K562 (cell line): Measurements from ENCODE around the gene DCAF6. TPM values are rescaled to one million over a fixed set of nuclear protein-coding genes. Genes with fewer than 3 reads are reported as not detected.
A peak's percentile ranks its signal among the peaks of the same experiment; 100 is the strongest.

Source experiments
- CREBBP ChIP-seq: IDR thresholded peaks from one replicate; pipeline ENCODE4 v1.6.1; 2012; ENCODE audit warnings: low read depth, mild to moderate bottlenecking, control low read depth, inconsistent platforms, low read length
- HDGF ChIP-seq: fragments of 450-650 bp; IDR thresholded peaks from 2 replicates; pipeline ENCODE4 v1.6.1; 2016
- ID3 ChIP-seq, 2 experiments: fragments of 250-450 bp in 1 of 2; fragments of 450-650 bp in 1 of 2; sonication (Bioruptor Pico) in 1 of 2; IDR thresholded peaks; 2 replicates each; pipeline versions ENCODE4 v1.6.1 to v1.8.0; 2016 to 2021; ENCODE audit warnings: mild to moderate bottlenecking in 2 of 2, moderate library complexity in 2 of 2, missing compliant biosample characterization in 1 of 2, missing genetic modification characterization in 1 of 2
- KAT8 ChIP-seq: fragments of 450-650 bp; IDR thresholded peaks from 2 replicates; pipeline ENCODE4 v1.6.1; 2016; ENCODE audit warnings: low read depth, mild to moderate bottlenecking
- MYBL2 ChIP-seq, 2 experiments: fragments of 450-650 bp in 1 of 2; sonication (generic) in 1 of 2; formaldehyde crosslinking in 1 of 2; IDR thresholded peaks; 2 replicates each; pipeline versions ENCODE4 v1.6.1 to v1.8.1; 2017 to 2022; ENCODE audit warnings: borderline replicate concordance in 1 of 2, inconsistent platforms in 1 of 2, low read depth in 1 of 2, mild to moderate bottlenecking in 1 of 2, missing genetic modification reagents in 1 of 2, moderate library complexity in 1 of 2
- POLR2AphosphoS5 ChIP-seq: IDR thresholded peaks from 2 replicates; pipeline ENCODE4 v1.6.1; 2011; ENCODE audit warnings: mild to moderate bottlenecking, low read depth, low read length, moderate library complexity; ENCODE audit not compliant: control insufficient read depth, insufficient read depth
- RERE ChIP-seq: sonication (generic); formaldehyde crosslinking; IDR thresholded peaks from 2 replicates; pipeline ENCODE4 v1.8.0; 2023; ENCODE audit warnings: missing genetic modification reagents, mild to moderate bottlenecking, borderline replicate concordance
- SOX6 ChIP-seq: fragments of 450-650 bp; IDR thresholded peaks from 2 replicates; pipeline ENCODE4 v1.6.1; 2014; ENCODE audit warnings: mild to moderate bottlenecking
- TAF1 ChIP-seq: IDR thresholded peaks from 2 replicates; pipeline ENCODE4 v1.6.1; 2011; ENCODE audit warnings: mild to moderate bottlenecking, low read length, moderate library complexity; ENCODE audit not compliant: insufficient read depth, control insufficient read depth, severe bottlenecking; ENCODE audit errors: extremely low read depth
- ZNF175 ChIP-seq: fragments of 200-800 bp; sonication (Bioruptor generic); IDR thresholded peaks from 2 replicates; pipeline ENCODE4 v1.6.1; 2016; ENCODE audit warnings: low read depth, mild to moderate bottlenecking, missing genetic modification characterization, missing compliant biosample characterization
- ZNF324 ChIP-seq: fragments of 250-450 bp; sonication (Bioruptor Pico); IDR thresholded peaks from 2 replicates; pipeline ENCODE4 v1.4.0; 2020; ENCODE audit warnings: mild to moderate bottlenecking
- polyA plus RNA-seq, 8 experiments: library from polyadenylated mRNA; depleted of rRNA in 4 of 8; stranded (reverse) in 5 of 8; unstranded in 3 of 8; fragments of >200 nt; fragmentation: Nextera tagmentation in 2 of 8; fragmentation: Illumina TruSeq in 1 of 8; extraction: Ambion mirVana in 2 of 8; extraction: Trizol in 1 of 8; gene quantifications; 2 replicates each; pipeline versions ENCODE4 v1.2.1 to v1.2.3, GENCODE V29; 2011 to 2014; ENCODE audit warnings: inconsistent platforms in 1 of 8, missing spikeins in 1 of 8
- total RNA-seq, 7 experiments: library from RNA; depleted of rRNA in 6 of 7; stranded (reverse); fragments of >200 nt in 6 of 7; fragmentation: Illumina TruSeq in 2 of 7; extraction: Trizol in 2 of 7; gene quantifications; 2 replicates each; pipeline versions ENCODE4 v1.2.1 to v1.2.3, GENCODE V29; 2011 to 2021; ENCODE audit warnings: low replicate concordance in 1 of 7
- TF ChIP-seq, protein P1 (sequence below): fragments of 150-350 bp; IDR thresholded peaks from 2 replicates; pipeline ENCODE4 v1.6.1; 2014; ENCODE audit warnings: low read depth, mild to moderate bottlenecking, low read length, borderline replicate concordance
- TF ChIP-seq, protein P2 (sequence below): sonication (generic); formaldehyde crosslinking; IDR thresholded peaks from 2 replicates; pipeline ENCODE4 v1.8.0; 2022; ENCODE audit warnings: missing genetic modification reagents, mild to moderate bottlenecking, moderate library complexity, borderline replicate concordance

DCAF6 gene
- total and polyA plus RNA-seq, 9 of the 15 experiments (the other 6 are each of a cell fraction or from before 2014, with no cell fraction given): 19.1 to 102 (median 46.3) TPM

DNA sequence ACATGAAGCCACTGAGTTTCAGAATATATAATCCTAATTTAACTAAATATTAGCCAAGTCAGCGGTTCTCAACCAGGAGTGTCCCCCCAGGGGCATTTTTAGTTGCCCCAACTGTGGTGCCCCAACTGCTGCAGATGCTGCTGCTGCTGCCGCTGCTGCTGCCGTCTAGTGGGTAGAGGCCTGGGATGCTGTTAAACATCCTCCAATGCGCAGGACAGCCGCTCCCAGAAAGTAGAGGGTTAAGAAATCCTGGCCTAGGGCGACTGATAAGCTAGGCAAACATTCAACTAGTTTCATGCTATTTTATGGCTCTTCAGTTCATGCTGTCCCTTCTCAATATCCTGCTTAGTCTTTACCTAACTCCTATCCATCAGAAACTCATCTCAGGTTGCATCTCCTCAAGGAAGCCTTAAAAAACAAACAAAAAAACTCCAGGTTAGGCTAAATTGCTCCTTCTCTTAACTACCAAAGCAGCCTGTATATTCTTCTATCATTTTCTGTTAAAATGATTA is 9.9 kb upstream of the DCAF6 start (continued):
- TF ChIP-seq, protein P1, sequence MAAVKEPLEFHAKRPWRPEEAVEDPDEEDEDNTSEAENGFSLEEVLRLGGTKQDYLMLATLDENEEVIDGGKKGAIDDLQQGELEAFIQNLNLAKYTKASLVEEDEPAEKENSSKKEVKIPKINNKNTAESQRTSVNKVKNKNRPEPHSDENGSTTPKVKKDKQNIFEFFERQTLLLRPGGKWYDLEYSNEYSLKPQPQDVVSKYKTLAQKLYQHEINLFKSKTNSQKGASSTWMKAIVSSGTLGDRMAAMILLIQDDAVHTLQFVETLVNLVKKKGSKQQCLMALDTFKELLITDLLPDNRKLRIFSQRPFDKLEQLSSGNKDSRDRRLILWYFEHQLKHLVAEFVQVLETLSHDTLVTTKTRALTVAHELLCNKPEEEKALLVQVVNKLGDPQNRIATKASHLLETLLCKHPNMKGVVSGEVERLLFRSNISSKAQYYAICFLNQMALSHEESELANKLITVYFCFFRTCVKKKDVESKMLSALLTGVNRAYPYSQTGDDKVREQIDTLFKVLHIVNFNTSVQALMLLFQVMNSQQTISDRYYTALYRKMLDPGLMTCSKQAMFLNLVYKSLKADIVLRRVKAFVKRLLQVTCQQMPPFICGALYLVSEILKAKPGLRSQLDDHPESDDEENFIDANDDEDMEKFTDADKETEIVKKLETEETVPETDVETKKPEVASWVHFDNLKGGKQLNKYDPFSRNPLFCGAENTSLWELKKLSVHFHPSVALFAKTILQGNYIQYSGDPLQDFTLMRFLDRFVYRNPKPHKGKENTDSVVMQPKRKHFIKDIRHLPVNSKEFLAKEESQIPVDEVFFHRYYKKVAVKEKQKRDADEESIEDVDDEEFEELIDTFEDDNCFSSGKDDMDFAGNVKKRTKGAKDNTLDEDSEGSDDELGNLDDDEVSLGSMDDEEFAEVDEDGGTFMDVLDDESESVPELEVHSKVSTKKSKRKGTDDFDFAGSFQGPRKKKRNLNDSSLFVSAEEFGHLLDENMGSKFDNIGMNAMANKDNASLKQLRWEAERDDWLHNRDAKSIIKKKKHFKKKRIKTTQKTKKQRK: no peak
- TF ChIP-seq, protein P2, sequence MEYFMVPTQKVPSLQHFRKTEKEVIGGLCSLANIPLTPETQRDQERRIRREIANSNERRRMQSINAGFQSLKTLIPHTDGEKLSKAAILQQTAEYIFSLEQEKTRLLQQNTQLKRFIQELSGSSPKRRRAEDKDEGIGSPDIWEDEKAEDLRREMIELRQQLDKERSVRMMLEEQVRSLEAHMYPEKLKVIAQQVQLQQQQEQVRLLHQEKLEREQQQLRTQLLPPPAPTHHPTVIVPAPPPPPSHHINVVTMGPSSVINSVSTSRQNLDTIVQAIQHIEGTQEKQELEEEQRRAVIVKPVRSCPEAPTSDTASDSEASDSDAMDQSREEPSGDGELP (CRISPR knock-in tag): peak; percentile 47; the same call in 1 of the 2 replicates
- TF ChIP-seq RERE (CRISPR knock-in tag): no peak
- TF ChIP-seq KAT8: no peak
- no peak for TF ChIP-seq ID3 (CRISPR knock-in tag; IDR thresholded peaks at IDR 0.05)
- TF ChIP-seq ID3 (tag; IDR thresholded peaks at IDR 0.05): no peak
- TF ChIP-seq MYBL2 (IDR thresholded peaks at IDR 0.05; ENCODE audit: low read depth): no peak; the same call in 1 of the 2 replicates
- no peak for TF ChIP-seq MYBL2 (CRISPR knock-in tag; IDR thresholded peaks at IDR 0.05; ENCODE audit: borderline replicate concordance)
- TF ChIP-seq POLR2AphosphoS5: no peak
- TF ChIP-seq ZNF175 (CRISPR knock-in tag): no peak
- no peak for TF ChIP-seq CREBBP
- no peak for TF ChIP-seq ZNF324 (CRISPR knock-in tag)
- peak; percentile 55 for TF ChIP-seq SOX6
- TF ChIP-seq TAF1: peak; percentile 30
- no peak for TF ChIP-seq HDGF
